Glomerular visceral epithelial cell (primary cell): ENCODE data around the gene ACOXL.
"Not testable (repeated sequence)": the region's sequence is repeated elsewhere in the genome, so short reads cannot be mapped to it uniquely, and the experiment has no call there.

ENCODE experiments used
- DNase-seq: peaks from one replicate; pipeline ENCODE4 v3.0.0-alpha.2; 2016; ENCODE audit errors: extremely low spot score

The ACOXL gene

DNA sequence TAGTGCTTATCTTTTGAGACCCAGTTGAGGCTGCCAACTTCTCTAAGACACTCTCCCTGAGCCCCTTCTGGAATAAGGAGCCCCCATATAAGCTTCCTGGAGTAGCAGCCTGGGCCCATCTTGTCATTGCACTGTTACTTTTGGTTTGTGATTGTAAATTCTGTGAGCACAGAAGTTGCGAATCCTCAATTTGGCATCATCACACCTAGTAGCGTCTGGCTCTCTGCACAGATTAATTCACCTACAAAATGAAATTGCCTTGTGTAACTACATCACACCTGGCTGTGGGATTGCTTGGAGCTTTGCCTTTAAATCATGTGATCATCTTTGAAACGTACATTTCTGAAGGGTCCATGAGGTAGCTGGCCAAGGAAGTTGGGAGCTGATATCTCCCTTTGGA lies 195.2 kb downstream of the ACOXL start:
- no peak for DNase-seq

DNA sequence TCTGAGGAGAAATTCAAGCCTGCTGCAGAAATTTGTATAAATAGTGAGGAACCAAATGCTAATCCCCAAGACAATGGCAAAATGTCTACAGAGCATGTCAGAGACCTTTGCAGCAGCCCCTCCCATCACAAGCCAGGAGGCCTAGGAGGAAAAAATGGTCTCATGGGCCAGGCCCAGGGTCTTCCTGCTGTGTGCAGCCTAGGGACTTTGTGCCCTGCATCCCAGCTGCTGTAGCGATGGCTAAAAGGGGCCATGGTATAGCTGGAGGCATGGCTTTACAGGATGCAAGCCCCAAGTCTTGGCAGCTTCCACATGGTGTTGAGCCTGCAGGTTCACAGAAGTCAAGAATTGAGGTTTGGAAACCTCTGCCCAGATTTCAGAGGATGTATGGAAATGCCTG lies 197.2 kb downstream of the ACOXL start:
- DNase-seq, result no peak

DNA sequence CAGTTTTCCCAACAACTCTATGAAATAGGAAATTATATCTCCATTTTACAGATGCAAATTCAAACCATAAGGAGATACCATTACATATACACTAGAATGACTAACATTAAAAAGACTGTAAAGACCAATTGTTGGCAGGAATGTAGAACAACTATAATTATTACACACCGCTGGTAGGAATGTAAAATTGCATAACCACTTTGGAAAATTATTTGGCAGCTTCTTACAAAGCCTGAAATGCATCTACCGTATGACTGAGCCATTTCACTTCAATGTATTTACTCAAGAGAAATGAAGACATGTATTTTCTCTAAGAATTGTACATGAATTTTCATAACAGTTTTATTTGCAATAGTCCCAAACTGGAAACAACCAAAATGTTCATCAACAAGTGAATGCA lies 199.3 kb downstream of the ACOXL start:
- no peak for DNase-seq

DNA sequence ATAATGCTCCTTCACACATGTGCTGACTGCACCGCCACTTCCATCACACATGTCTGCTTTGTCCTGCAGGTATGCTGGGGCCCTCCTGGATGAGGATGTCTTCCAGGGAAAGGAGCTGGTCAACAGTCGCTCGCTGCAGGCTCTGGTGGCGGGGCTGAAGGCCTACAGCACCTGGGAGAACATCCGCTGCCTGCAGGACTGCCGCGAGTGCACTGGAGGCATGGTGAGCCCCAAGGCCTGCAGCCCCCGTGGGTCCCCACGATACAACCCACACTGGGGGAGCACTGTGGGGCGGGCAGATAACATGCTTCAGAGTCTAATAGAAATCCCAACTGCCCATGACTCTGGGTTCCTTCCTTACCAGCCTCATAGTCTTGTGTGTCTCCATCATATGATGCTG lies 201.0 kb downstream of the ACOXL start:
- no peak for DNase-seq

DNA sequence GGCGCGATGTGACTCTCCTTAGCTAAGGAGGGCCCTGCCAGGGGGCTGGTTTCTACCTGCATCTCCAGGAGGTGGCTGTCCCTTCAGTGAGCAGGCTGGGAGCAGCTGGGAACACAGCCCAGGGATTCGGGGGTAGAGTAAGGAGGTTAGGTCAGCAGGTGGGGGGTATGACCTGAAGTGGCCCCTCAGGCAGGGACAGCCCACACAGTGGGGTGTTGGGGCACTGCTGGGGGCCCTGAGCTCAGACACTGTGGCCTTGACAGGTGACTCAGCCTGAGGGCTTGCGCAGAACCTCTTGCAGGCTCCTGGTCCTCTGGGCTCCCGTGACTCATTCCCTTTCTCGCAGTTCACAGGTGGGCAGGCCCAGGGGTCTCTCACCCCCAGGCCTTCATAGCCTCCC lies 202.6 kb downstream of the ACOXL start:
- no peak for DNase-seq

DNA sequence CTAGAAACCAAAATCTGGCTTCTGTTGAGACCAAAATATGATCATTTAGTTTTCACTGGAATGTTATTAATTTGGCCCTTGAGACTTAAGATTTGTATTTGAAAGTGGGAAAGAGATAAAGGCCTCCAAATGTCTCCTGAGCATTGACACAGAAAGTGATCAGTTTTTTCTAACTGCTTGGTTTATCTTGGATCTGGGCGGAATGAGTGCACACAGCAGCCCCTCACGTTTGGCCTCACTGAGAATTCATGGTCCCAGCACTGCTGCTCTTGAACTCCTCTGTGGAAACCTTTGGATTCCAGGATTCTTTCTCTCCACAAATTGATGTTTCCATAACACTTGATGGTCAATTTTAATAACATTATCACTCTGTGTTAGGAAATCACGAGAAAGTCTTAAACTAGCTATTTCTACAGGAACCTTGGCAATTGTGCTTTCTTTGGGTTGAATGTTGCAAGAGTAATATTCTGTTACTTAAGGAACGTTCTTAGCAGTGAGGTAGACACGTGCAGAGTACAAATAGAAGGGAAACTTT lies 208.1 kb downstream of the ACOXL start:
- DNase-seq, result no peak

DNA sequence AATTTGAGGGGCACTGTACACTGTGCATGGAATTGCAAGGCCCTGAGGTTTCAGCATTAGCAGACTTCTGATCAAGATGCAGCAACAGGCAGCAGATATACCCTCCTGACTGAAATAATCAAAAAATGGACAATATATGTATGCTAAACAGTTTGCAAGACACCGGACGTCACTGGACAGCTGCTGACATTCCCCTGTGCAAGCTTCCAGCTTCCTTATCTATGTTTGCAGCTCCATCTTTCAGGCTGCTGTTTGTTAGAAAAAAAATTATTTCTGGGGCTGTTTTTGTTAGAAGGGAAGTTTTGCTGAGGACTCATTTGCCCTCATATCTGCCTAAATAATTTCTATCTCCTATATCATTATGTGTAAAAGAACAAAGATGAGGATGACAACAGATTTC lies 208.9 kb downstream of the ACOXL start:
- no peak for DNase-seq

DNA sequence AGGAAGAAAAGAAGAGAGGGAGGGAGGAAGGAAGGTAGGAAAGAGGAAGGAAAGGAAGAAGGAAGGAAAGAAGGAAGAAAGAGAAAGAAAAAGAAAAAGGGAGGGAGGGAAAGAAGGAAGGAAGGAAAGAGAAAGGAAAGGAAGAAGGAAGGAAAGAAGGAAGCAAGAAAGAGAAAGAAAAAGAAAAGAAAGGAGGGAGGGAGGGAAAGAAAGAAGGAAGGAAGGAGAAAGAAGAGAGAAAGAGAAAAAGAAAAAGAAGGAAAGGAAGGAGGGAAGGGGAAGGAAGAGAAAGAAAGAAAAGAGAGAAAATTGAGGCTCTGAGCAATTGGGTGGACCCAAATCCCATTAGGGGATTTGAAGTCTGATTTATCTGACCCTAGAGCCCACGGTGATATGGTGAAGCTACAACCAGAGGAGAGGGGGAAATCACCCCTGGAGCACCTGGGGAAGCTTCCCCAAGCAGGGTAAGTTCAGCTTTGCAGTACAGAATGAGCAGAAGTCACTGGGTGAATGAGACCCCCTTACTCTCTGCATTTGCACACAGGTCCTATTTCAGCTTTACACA lies 210.8 kb downstream of the ACOXL start:
- no peak for DNase-seq

DNA sequence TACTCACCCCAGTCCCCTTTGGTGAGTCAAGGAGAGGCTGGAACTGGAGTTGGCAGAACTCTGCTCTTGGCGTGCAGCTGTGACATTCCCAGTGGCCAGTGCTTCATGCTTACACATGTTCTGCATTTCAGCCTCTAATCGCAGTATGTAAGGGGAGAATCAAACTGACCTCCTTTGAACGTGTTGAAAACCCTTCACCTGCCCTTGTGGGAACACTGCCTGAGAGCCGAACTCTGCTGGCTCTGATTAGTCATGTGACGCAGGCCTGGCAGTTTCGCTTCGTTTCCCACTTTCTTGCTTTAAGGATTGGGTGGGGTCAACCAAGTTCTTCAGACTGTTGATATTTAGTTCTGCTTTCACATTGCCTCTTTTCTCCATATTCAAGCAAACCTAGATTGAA lies 214.5 kb downstream of the ACOXL start:
- no peak for DNase-seq

DNA sequence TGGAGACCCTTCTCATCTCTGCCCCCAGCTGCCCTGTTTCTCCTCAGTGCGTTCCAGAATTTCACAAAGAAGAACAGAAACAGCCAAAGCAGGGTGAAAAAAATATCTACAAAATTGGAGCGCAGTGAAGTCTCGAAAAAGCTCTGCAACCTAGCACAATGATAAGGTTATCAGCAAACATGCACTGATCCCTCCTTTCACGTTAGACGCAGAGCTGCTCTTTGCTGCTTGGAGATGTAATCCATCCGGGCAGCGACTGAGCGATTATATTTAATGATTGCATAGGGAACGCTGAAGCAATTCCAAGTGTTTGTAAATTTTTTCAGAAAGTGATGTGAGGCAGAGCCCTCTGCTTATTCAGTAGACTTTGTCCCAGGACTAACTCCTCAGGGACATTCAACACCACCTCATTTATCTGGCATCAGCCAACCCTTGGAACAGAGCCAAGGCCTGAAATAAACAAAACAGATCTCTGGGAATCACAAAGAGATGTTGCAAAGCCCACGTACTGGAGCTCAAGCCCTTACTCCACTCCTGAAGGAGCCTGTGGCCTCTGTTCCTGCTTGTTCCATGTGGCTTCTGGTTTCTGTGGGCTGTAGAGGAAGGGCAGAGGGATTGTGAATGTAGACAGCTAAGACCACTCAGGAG lies 215.8 kb downstream of the ACOXL start:
- DNase-seq, result no peak

DNA sequence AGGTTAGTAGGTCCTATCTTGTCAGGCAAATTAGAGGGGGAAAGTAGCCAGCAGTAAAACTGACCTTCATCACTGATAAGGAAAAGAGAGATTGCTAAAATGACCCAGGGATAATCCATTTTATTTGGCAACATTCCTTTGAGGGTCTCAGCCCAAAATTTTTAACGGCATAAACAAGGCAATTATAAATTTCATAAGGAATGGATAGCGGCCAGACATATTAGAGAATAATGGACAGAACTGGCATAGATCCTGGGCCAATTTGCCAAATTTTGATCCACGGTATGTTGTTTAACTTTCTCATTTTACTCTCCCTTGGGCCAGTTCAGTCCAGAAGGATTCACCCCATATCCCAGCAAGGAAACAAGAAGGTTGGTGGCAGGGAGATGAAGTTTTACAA lies 217.9 kb downstream of the ACOXL start:
- no peak for DNase-seq

DNA sequence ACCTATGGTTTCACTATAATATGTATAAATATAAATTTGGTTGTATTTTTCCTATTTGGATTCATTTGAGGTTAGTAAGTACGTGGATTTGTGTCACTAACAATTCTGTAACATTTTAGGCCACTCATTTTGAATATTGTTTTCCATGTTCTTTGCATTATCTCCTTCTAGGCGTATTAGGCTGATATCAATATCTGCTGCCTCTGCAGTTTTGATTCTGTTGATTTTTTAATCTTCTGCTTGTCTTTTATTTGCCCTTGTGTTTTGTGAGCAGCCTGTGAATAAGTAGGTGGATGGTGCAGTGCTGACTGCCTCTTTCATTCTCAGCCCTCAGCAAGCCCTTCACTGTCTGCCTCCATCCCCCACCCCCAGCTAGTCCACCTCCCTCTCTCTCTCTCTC lies 222.7 kb downstream of the ACOXL start:
- DNase-seq, result no peak

DNA sequence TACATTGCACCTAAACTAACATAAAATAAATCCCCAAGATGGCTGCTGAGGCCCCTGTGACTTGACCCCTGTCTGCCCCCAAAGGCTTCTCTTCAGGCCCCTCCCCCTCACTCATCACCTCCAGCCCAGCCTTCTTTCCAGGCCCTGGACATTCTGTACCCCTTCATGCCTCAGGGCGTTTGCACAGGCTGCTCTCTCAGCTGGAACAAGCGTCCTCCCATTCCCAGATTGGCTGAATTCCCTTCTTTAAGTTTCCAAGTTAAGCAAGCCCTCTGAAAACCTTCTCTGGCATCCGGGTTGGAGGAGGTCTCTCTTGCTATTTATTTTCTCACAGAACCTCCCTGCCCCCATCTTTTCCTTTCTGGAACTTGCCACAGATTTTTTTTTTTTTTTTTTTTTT lies 223.2 kb downstream of the ACOXL start:
- no peak for DNase-seq

DNA sequence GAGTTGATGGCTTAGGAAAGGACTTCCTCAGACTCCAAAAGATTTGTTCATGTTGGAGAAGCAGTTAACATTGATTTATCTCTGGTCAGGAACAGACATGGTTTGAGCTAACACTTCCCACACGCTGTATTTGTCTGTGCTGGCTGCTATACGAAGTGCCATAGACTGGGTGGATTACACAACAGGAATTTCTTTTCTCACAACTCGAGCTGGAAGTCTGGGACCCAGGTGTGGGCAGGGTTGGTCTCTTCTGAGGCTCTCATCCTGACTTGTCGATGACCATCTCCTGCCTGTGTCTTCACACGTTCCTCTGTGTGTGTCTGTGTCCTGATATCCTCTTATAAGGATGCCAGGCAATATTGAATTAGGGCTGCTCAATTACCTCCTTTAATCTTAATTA lies 224.9 kb downstream of the ACOXL start:
- no peak for DNase-seq

DNA sequence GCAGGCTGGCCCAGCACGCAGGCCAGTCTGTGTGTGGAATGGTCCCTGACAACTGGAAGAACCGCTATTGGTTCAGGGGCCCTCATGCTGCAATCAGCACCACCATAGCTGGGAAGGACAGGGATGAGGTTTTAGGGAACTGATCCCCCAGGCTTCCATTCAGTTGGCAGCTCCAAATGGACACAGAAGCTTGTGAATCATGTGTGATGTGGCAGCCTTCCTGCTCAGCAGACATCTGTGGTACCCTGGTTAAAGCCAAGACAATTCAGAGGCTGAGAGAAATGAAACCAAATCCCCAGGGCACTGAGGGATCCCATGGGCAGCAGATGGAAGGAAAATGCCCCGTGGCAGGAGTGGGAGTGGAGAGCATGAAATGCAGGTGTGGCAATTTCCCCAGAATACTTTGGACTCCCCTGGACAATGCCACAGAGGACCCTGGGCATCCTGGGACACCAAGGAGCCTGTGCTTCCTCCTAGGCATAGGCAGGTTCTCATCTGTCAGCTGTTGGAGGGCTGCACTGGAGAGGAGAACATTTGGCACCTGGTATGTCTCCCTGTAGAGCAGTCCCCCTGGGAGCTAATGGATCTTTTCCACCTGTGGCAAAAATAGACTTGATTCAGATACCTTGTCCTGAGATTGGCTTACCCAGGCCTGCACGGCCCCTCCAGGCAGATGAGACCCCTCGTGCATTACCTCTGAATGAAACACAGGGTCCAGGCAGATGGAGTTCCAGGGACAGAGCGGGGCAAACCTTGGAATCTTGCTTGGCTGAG lies 226.2 kb downstream of the ACOXL start:
- DNase-seq, result no peak

DNA sequence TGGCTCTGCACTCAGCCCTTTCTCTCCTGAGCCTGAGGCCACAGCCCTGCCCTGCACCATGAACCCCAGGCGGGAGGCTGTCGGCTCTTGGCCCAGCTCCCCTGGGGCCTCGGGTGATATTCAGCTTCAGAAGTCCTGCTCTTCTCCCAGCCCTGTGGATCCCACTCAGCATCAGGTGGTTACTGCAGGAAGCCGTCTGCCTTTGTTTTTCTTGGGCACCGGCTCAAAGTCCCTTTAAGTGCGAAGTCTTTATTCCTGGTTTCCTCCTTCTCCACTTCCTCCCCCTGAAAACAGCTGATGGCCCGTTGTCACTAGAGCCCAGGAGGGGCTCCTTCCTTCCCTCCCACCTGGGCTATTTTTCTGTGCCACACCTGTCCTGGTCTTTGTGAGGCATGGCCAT lies 226.8 kb downstream of the ACOXL start:
- DNase-seq, result no peak

DNA sequence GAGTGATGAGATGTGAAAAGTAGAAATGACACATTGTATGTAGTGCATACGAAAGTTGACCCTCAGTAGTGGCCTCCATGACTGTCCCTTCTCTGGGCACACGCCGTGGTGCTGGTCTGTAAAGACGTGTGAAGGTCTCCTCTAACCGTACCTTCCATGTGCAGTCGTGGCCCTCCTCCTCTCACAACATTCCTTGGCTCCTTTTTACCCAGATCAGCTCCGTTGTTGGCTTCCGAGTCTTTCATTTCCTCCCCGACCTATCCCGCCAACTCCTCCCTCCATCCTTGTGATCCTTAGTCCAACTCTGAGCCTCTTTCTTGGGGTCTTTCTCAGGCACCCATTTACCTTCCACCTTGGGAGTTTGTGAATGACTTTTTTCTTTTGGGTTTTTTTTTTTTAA lies 227.9 kb downstream of the ACOXL start:
- DNase-seq, result no peak

DNA sequence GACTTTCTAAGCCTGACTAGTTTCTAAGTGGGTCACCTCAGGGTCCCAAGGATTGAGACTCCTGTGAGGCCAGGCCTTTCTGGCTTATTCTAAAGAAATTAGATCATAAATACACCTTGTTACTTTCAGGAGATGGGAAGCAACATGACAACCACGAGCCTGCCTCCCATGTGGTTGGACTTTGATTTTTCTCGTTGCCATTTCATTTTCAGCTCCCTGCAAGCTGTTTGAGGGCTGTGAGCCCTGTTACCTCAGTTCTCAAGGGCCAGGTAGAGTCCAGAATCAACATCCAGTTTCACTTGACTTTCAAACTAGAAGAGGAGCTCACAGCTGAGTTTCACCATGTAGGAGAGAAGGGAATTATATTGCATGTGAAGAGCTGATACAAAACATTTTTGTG lies 228.6 kb downstream of the ACOXL start:
- DNase-seq, result no peak

DNA sequence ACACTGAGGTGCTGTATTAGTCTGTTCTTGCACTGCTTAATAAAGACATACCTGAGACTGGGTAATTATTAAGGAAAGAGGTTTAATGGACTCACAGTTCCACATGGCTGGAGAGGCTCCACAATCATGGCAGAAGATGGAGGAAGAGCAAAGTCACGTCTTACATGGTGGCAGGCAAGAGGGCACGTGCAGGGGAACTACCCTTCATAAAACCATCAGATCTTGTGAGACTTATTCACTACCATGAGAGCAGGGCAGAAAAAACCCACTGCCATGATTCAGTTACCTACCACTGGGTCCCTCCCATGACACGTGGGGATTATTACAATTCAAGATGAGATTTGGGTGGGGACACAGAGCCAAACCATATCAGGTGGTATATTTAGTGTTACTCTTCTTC lies 229.3 kb downstream of the ACOXL start:
- DNase-seq, result not testable (repeated sequence)

DNA sequence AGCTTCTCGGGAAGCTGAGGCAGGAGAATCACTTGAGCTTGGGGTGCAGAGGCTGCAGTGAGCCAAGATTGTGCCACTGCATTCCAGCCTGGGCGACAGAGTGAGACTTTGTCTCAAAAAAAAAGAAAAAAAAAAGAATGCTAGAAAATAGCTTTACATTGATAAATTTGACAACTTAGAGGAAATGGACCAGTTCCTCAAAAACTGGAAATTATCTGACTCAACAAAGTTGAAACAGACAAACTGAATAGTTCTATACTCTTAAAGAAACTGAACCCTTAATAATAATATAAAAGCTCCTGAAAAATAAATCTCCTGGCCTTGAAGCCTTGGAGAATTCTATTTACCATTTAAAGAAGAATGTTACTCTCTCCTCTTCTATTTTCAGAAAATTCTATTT lies 237.3 kb downstream of the ACOXL start:
- DNase-seq, result no peak

DNA sequence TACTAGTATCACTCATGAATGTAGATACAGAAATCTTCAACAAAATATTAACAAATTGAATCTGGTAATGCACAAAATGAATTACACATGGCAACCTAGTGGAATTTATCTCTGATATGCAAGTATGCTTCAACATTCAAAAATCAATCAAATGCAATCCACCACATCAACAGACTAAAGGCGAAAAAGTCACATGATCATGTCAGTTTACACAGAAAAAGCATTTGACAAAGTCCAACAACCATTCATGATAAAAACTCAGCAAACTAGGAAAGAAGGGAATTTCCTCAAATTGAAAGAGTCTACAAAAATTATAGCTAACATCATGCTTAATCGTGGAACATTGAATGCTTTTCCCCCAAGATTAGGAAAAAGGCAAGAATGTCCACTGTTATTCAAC lies 237.8 kb downstream of the ACOXL start:
- no peak for DNase-seq

DNA sequence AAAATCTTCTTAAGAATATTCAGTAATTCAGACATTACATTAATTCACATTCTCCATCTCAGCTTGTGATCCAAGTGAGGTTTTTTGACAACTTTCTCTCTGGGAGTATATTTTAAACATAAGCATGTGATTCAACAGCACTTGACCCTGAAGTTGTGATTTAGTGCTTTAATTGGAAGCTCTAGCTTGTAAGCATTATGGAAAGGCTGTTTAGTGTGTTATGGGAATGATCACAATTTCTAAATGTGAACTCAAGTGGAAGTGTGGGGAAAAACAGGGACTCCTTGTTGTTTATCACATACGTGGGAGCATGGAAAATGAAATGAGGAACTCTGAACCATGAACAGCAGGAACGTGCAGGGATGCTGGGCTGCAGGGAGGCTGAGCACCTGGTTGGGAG lies 239.4 kb downstream of the ACOXL start:
- no peak for DNase-seq

DNA sequence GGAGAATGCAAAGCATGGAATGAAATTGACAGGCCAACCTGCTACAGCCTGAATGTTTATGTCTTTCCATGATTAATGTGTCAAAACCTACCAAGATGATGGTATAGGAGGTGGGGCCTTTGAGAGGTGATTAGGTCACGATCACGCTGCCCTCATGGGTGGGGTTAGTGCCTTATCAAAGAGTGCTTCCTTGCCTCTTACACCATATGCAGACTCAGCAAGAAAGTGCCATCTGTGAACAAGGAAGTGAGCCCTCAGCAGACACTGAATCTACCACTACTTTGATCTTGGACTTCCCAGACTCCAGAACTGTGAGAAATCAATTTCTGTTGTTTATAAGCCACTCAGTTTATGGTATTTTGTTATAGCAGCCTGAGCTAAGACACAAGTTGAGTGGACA lies 240.9 kb downstream of the ACOXL start:
- no peak for DNase-seq
